ENCODE results near the gene HRC.

The HRC gene

GRCh38 chr19:49111218-49111998 is 43.8 kb downstream of the HRC start:
- no peak for DNase-seq

DNA sequence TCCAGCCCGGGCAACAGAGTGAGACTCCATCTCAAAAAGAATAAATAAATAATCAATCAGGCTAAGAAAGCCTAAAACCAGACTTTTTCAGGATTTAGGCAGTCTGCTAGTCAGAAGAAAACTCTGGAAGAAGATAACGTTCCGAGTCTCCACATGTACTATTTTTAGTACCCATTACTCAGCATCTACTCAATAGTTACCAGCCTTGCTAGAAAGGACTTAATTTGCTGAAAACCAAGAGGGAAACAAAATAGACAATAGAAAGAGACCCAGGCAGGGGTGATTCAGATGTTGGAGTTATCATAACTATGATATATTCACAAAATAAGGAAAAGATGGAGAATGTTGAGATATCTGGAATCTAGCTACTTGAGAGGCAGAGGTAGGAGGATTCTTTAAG is 44.6 kb downstream of the HRC start:
- no peak for DNase-seq

DNA sequence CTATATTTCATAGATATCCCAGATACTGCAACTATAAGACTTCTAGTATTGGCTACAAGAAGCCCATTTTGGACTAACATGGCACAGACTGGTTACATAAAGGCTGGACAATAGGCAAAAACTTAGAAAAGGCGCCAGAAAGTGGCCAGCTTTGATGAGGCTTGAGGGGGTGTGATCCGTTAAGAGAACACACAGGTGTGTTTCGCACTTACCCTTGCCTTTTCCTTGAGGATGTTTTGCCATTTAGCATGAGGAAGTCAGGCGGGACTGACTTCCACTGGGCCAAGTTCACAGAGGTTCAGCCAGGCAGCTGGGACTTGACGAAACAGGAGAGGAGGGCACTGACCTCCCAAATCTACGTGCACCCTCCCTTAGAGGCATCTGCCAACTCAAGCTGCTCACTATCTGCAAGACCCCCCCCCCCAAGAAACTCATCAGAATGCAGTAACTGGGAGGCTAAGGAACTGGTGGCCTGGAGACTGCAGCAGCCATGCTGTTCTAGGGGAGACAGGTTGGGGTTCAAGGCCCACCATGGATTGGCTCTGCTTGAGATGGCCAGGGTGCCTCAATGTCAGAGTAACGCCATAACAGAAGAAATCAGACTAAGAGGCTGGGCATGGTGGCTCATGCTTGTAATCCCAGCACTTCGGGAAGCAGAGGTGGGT is 45.5 kb downstream of the HRC start:
- no peak for DNase-seq

GRCh38 chr19:49109051-49109450 is 46.1 kb downstream of the HRC start:
- no peak for DNase-seq

DNA sequence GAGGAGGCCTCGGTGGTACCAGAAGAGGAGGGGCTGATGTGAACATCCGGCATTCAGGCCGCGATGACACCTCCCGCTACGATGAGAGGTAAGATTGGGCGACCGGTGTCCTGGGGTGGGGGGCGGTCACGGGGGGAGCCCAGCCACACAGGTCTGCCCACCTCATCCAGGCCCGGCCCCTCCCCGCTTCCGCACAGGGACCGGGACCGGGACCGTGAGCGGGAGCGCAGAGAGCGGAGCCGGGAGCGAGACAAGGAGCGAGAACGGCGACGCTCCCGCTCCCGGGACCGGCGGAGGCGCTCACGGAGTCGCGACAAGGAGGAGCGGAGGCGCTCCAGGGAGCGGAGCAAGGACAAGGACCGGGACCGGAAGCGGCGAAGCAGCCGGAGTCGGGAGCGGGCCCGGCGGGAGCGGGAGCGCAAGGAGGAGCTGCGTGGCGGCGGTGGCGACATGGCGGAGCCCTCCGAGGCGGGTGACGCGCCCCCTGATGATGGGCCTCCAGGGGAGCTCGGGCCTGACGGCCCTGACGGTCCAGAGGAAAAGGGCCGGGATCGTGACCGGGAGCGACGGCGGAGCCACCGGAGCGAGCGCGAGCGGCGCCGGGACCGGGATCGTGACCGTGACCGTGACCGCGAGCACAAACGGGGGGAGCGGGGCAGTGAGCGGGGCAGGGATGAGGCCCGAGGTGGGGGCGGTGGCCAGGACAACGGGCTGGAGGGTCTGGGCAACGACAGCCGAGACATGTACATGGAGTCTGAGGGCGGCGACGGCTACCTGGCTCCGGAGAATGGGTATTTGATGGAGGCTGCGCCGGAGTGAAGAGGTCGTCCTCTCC is 47.4 kb downstream of the HRC start:
- no peak for DNase-seq

DNA sequence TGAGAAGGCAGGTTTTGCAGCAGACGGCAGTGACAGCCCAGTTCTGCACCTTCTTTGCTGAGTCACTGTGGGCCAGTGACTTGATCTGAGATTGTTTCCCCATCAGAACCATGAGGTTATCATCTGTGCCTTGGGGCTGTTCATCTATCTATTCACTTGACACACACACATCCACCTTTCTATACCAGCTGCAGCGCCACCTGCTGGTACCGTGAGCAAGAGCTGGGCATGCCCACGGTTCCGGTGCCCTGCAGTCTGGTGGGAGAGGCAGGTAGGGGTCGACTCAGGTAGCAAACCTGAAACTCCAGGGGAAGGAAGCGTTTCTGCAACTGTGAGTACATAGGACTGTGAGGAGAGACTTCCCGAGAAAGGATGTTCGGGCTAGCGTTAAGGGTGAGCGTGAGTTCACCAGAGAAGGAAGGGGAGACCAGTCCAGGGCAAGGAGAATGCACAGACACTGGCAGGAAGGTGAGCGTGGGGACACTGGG is 48.5 kb downstream of the HRC start:
- no peak for DNase-seq

DNA sequence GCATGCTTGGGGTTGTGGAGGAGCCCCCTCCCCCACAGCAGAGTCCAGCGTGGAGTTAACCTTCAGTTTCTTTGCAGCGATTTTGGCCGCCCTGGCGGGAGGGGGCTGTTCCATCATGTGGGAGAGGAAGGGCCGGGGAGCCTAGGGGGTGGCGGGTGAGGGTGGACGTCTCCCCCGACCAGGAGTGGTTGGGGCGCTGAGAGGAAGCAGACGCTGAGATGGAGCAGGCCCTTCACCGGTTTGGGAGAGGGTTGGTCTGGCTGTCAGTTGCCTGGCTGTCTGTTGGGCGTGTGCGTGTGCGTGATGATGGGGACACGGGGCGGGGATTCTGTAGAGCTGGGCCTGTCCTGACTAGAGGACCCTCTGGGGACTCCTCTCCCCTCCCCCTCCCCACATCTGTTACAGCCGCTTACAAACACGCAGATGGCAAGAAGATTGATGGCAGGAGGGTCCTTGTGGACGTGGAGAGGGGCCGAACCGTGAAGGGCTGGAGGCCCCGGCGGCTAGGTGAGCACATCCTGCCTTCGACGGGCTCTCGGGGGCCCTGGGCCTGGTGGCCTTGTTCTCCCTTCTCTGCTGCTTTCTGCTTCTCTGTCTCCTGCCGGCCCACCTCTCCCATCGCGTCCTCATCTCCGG is 50.8 kb downstream of the HRC start:
- no peak for DNase-seq

DNA sequence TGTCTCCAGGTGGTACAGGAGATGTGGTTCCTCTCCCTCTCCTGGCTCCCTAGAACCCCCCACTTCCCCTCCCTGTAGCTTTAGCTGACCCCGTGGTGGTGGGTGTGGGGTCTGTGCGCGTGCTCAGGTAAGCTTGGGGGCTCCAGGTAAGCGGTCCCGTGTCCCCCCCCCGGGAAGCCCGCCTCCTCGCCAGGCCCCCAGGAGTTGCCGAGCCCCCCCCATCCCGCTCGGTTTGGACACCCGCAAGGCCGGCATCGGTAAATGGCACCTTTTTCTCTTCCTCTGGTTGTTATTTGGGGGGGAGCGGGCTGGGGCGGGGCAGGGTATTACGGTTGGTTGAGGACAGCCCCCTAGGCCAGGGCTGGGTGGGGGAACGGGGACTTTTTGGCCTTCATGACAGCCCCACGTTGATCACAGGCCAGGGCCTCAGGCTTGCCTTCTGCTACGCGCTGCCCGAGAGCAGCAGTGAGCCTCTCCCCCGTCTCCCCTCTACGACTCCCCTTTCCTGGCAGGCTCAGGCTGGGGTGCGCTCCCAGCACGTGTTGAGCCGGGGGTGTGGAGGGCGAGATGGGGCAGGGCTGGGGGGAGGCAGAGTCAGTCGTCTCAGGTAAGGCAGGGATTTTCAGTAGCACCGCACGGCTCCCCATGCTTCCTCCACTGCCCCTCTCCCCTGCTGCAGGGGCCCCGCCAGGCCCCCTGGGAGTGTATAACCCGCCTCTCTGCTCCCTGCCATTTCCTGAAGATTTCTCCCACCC is 51.7 kb downstream of the HRC start:
- no peak for DNase-seq

DNA sequence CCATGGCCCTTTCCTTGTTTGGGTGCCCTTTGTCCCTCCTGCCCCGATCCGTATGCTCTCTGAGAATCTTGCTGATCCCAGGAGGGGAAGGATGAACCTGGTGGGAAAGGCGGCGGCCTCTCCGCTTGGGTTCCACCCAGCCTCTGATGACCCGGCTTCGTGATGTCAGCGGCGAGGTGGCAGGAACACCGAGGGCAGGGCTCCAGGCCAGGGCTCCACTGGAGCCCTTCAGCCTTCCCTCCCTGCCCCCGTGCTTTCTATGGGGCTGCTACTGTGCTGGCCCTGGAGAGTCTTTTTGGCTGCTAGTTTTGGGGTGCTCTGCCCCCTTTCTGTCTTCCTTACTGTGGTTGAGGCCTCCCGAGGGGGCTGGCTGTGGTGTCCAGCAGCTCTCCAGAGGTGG is 52.9 kb downstream of the HRC start:
- no peak for DNase-seq
